GM13976 (cell line): Measurements from ENCODE around the gene FUT6.
A peak's percentile ranks its signal among the peaks of the same experiment; 100 is the strongest.

Source experiments
- DNase-seq: peaks from one replicate; pipeline ENCODE4 v3.0.0; 2012; ENCODE audit warnings: low spot score
- CTCF ChIP-seq: IDR thresholded peaks from 2 replicates; pipeline ENCODE4 v1.5.1; 2012; ENCODE audit warnings: borderline replicate concordance, mild to moderate bottlenecking; ENCODE audit not compliant: insufficient read depth; ENCODE audit errors: extremely low read depth, missing control alignments, control extremely low read depth
- in situ Hi-C: fragments of 300-500 bp; cut with MboI; formaldehyde crosslinking; loops from one replicate; pipeline ENCODE4 v1.12.0; 2022; ENCODE audit warnings: low sequenced_read_pairs, mixed read lengths, inconsistent platforms; ENCODE audit not compliant: unreplicated experiment

FUT6 gene

GRCh38 chr19:5793188-5793587, 46.3 kb downstream of the FUT6 start:
- no peak for DNase-seq
- in situ Hi-C loops: no loop called here
- no peak for TF ChIP-seq CTCF

GRCh38 chr19:5792224-5792623, 47.3 kb downstream of the FUT6 start:
- DNase-seq: no peak
- in situ Hi-C loops: no loop called here
- TF ChIP-seq CTCF: no peak

- peak; percentile 99 for DNase-seq
- no peak for TF ChIP-seq CTCF
- in situ Hi-C loops: no loop called here
Measured at GRCh38 chr19:5790559-5791520, 48.7 kb downstream of the FUT6 start, which contains the start of gene DUS3L. Gene DUS3L (minus strand): TSS chr19:5791163. CDS start chr19:5791141, 22 bp downstream.

- in situ Hi-C loops: no loop called here
Measured at GRCh38 chr19:5789886-5790558, 49.5 kb downstream of the FUT6 start.

GRCh38 chr19:5789351-5789761, 50.1 kb downstream of the FUT6 start:
- in situ Hi-C loops: no loop called here
- TF ChIP-seq CTCF: no peak
- no peak for DNase-seq

More at GRCh38 chr19:5789886-5790558, 49.5 kb downstream of the FUT6 start:
- DNase-seq: no peak
- TF ChIP-seq CTCF: no peak

- TF ChIP-seq CTCF: no peak
- DNase-seq: no peak
- in situ Hi-C loops: no loop called here
Measured at GRCh38 chr19:5788422-5788821, 51.1 kb downstream of the FUT6 start.
